NCI-H1436 treated with DMSO at 0.1 percent for 48 hours (cell line): ENCODE data around the gene RTN4.

Source experiments
- DNase-seq: peaks from one replicate; lab custom pipeline; 2025; lab: John Stamatoyannopoulos, UW

Gene RTN4

DNA sequence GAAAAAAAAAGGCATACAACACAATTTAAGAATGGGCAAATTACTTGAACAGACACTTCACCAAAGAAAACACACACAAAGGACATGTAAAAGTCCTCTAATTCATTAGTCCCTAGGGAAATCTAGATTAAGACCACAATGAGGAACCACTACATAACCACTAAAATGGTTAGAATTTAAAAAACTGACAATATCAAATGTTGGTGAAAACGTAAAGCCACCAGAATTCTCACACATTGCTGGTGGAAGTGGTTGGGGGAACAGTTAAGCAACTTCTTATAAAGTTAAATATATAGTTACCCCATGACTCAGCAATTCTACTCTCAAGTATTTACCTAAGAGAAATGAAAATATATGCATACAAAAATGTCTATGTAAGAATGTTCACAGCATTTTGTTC is 11.8 kb downstream of the RTN4 start:
- DNase-seq = no peak

DNA sequence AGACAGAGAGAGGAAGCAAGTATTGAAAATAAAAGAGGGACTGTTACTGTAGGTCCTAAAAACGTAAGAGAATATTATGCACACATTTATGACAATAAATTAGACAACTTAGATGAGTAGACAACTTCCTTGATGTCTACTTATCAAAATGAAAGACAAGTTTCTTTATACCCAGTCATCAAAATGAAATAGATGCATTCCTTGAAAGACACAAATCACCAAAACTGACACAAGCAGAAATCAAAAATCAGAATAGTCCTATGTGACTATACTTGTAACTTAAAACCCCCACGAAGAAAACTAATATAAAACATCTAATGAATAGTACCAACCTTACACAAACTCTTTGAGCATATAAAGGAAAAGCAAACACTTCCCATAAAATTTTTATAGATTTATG is 14.5 kb downstream of the RTN4 start:
- DNase-seq = no peak

DNA sequence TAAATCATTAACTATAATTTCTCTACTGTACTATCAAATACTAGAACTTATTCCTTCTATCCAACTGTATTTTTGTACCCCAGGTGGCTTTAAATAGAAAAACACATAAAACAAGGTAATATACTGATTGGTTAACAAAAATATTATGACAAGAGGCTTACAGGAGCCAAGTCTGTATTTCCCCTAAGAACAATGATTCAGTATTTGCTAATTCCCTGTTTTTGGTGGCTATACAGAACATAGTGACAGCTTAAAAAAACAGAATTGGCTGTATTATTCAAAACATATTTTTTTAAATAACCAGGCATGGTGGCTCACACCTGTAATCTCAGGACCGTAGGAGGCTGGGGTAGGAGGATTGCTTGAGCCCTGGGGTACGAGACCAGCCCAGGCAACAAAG is 16.3 kb downstream of the RTN4 start:
- DNase-seq = no peak

DNA sequence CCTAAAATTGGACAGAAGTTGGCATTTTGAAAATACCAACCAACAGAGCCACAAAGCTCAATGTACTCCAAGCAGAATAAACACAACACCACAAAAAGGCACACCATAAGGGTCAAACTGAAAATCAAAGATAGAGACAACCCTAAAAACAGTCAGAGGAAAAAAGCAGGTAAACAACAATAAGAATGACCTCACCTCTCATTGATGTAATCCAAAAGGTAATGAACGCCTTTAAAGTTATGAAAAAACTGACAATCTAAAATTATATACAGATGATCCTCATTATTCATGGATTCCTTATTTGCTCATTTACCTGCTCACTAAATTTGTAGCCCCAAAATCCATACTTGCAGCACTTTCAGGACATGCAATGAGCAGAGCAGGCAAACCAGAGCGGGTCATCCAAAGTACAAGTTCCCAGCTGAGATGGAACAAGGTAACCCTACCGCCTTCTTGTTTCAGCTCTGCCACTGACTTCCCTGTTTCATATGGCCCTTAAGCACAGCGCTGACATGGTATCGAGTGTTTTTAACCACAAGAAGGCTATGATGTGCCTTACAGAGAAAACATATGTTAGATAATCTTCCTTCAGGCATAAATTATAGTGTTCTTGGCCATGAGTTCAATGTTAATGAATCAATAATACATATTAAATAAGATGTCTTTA is 17.0 kb downstream of the RTN4 start:
- DNase-seq = no peak

DNA sequence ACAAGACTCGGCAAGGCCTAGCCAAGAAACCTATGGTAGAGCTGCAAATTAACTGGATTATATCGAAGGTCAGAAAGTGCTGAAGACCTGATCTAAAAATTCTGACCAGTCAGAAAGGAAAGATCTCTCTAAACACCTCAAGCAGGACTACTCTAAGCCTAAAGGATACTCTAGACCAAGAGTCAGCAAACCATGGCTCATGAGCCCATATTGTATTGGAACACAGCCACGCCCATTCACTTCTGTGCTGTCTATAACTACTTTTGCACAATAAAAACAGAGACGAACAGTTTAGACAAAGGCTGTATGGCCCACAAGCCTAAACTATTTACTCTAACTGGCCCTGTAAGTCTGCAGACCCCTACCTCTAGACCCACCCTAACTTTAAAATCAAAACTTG is 18.7 kb downstream of the RTN4 start:
- no peak for DNase-seq

DNA sequence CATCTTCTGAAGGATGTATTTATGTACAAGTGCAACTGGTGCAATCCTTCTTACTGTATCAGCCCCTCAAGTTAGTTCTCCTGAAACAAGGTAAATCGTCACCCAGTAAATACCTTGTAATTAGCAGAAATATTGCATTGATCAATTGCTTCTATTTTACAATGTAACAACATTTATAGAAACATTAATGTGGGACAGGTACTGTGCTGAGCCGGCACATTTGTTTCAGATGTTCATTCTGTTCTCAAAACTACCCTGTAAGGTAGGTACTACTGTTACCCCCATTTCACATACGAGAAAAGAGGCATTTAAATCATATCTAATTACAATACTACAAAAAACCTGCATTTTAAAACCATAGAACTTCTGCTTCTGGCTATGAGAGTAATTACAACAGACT is 19.5 kb downstream of the RTN4 start:
- no peak for DNase-seq

DNA sequence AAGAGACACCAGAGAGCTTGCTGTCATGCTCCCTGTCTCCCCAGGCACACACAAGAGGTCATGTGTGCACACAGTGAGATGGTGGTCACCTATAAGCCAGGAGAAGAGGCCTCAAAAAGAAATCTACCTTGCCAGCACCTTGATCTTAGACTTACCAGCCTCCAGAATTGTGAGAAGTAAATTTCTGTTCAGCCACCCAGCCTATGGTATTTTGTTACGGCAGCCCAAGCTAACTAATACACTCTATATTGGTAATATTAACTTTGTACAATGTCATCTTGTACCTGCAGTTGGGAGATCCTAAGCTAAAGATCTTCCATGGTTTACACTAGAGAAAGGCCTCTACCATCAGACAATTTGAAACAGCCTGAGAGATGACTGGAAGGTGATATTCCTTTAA is 21.2 kb downstream of the RTN4 start:
- no peak for DNase-seq

DNA sequence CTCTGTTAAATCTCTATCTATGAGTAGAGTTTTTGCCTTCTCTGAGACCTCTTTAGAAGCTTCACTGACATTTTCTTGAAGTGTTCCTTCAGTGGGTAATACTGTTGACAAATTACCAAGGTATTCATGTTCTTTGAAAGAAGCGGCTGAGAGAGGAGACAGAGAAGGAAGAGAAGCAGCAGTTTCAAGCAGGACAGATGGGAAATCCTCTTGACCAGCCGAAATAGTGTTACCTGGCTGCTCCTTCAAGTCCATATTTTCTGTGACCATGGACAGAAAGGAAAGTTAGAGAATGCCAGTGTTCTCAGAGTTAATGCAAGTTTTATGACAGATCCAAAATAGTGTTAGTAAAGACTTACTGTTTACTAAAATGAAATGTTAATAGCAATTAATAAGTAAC is 23.0 kb downstream of the RTN4 start:
- DNase-seq = no peak

DNA sequence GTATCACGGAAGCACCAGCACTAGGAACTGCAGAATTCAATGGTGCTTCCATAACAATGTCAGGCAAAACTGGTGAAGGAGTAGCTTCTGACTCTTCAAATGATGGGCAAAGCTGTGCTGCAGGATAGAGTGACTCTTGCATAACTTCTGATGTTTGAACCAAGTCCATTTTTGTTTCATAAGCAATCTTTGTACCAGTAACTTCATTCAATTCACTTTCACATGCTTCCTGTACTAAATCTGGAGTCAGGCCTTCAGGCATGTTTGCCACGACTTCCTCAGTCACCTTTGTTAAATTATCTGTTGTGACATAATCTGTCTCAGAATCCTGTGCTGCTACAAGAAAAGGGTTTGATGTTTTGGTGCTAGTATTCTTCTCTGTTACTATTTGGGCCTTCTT is 24.0 kb downstream of the RTN4 start:
- DNase-seq = no peak

DNA sequence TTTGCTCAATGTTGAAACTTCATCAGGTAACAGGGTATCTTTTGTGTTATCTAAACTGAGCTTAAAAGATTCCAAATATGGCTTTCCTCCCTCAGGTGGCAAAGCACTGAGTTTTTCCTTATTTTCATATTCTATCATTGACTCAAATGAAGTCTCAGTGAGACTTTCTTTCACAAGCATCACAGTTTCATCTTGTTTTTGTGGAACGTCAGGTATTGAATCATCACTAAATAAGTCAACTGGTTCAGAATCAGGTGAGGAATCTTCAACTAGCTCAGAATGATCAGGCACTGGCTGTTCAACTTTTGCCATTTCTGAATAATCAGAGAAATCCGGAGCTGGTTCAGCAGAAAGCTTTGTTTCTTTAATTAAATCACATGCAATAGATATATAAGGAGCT is 24.6 kb downstream of the RTN4 start:
- DNase-seq = no peak

DNA sequence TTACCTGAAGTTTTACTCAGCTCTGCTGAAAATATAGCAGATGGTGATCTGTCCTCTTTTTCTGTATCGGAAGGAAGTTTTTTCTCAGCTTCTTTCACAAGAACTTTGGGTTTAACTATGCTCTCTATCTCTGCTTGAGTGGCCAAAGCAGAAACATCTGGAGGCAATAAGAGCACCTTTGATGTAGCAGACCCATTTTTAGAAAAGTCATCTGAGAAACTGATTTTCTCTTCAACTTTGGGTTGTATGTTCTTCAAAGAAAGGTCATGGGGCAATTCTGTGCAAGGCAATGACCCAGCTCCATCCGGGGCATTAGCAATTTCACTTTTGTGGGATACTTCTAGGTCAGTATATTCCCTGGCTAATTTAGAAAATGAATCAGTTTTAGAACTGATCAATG is 25.2 kb downstream of the RTN4 start:
- DNase-seq = no peak

DNA sequence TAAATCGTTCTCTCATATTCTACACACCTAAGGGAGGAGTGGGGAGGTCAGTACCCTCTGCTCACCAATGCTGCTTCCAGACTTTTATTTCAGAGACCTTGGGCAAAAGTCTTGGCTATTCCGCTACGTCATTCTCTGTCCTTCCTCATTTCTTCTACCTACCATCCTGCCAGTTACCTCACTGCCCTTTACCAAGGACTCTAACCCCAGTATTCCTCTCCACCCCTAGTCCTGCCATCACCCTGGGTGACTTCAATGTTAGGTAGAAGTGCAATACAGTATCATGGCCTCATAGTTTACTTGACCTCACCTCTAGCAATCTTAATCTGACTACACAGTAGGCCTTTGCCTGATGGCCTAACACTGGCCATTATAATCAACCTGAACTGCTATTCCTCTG is 27.8 kb downstream of the RTN4 start:
- DNase-seq = no peak

DNA sequence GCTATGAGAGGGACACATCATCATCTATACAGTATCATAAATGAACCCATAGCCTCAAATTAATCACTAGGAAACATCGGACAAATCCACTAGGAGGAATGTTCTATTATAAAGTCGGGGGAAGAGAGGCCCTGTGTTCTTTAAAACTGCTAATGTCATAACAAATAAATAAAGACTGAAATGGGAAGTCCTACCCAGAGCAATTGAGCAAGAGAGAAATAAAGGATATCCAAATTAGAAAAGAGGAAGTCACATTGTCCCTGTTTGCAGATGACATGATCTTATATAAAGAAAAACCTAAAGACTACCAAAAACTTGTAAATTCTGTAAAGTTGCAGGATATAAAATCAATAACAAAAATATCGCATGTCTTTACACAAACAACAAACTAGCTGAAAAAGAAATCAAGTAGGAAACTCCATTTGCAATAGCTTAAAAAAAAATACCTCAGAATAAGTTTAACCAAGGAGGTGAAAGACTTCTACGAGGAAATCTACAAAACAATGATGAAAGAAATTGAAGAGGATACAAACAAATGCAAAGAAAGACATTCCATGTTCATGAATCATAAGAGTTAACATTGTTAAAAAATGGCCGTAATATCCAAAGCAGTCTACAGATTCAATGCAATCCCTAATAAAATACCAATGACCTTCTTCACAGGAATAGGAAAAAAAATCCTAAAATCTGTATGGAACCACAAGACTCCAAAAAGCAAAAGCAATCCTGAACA is 30.6 kb downstream of the RTN4 start:
- no peak for DNase-seq

DNA sequence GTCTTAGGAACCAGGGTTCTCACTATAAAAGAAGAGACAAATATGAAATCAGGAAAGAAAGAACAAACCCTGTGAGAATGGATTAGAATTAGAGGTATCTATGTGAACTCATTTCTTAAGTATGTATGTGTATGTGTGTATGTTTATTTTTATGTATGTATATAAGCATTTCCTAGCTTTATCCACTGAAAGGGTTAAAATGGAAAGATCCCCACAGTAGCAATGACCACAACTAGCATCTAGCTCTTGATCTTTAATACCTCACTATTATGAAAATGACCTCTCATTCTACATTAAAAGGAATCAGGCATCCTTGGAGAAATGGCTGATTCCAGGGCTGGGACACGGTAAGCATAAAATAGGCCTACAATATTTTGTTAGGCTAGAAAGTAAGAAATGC is 31.6 kb downstream of the RTN4 start:
- DNase-seq = no peak

DNA sequence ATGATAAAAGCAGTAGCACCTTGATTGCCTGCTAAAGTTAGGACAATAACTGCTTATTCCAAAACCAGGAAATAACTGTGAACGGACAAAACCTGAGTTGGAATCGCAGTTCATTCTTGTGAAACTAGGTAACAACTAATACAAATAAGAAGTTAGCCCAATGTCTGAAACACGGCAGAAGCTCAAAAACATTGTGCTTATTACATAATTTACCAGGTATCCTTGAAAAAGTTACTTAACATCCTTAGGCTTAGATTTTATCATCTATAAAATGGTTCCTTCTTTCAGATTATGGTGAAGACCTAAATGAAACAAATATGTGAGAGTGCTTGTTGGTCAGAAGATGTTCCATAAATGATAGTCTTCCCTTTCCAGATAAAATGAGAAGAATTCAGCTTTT is 32.4 kb downstream of the RTN4 start:
- no peak for DNase-seq

DNA sequence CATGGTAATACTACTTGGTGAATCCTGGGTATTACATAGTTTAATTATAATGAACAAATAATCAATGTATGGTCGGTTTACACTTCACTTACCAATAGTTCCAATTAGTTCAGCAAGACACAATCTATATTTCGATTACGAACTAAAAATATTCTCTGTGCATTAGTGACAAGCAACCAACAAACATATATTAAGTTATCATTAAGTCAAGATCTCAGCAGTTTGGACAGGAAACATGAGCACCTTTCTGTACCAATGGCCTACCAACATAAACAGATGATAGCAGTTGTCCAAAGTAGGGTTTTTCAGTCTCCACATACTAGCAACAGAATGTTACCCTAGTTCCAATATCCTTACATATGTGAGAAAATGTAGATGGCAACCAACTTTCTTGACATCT is 32.8 kb downstream of the RTN4 start:
- DNase-seq = no peak

DNA sequence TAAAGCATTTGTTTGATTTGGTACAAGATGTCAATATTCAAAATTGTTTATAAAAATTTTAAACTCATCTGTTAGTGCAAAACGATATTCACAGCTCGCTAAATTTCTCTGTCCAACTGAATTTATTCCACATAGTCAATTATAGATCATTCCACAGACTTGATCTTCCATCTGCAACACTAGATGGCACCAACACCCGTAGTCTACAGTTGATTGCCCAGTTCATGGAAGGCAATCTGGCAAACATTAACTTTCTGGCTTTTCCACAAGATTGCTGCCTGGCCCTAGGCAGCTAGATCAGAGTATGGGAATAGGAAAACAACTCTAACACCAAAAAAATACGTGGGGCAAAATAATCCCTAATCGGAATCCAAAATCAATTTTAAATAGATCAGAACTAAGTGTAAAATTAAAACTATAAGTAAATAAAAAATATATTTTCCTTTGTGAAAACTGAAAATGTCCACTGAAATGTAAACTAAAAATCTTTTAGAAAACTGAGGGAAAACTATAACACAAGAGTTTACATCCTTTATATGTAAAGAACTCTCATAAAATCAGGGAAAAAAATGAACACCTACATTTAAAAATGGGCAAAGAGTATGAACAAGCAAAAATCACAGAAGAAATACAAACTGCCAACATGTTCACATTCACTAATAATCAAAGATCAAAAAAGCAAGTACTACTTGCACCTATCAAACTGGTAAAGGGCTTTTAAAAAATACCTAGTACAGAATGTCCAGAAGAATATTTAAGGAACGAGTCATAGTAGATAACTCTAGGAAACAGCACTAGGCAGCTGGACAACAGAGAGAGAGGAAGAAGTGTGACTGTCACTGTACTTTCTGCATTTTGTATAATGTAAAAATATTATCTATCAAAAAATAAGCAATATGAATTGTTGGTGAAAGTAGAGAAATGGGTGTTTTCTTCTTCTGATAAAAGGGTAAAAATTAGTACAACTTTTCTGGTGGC is 35.0 kb downstream of the RTN4 start:
- no peak for DNase-seq

DNA sequence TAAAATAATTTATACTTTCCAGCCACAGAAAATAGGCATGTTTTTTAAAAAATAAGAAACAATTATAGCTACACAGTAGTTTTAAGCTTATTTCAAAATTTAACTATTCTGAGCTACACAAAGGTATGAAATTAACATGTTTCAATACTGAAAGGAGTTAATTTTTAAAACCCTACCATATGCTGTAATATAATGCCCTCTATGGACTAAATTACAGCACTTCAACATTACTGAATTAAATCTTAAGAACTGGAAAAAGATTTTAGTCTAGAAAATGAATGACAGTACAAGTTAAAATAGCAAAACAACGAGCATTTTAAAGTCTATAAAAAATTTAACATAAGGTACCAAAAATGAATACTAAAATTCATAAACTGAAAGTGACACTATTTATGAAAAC is 36.3 kb downstream of the RTN4 start:
- DNase-seq = no peak

DNA sequence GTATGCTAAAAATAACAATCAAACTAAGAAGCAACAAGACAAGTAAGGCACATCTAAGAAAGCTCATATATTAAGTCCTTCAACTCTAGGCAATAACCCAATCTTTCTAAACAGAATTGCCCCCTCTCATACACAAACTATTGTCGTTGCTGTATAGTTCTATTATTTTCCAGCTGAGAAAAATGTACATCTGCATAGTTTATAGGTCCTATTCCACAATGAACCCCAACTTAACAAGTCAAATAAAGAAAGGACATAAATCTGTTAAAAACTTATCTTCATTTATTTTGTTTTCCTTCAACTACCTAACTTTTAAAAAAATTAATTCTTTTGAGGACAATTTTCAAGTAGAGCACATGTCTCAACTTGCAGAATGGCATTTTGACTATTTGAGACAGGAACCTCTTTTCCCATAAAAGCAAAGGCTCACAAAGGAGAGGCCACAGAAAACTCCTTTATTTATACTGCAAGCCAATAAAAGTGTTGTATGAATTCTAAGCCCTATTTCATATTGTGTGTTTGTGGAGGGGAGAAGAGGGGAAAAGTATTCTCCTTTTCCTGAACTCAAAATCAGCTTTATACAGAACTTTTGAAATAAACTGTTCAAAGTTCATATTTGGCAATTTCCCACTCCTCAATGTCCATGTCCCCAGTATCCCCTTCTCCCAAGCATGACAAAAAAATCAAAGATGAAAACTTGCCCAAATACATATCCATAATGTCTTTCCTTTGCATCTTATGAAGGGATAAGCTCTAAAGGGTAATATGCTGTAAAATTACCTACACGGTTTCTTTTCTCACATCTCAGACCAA is 37.4 kb downstream of the RTN4 start:
- DNase-seq = no peak

DNA sequence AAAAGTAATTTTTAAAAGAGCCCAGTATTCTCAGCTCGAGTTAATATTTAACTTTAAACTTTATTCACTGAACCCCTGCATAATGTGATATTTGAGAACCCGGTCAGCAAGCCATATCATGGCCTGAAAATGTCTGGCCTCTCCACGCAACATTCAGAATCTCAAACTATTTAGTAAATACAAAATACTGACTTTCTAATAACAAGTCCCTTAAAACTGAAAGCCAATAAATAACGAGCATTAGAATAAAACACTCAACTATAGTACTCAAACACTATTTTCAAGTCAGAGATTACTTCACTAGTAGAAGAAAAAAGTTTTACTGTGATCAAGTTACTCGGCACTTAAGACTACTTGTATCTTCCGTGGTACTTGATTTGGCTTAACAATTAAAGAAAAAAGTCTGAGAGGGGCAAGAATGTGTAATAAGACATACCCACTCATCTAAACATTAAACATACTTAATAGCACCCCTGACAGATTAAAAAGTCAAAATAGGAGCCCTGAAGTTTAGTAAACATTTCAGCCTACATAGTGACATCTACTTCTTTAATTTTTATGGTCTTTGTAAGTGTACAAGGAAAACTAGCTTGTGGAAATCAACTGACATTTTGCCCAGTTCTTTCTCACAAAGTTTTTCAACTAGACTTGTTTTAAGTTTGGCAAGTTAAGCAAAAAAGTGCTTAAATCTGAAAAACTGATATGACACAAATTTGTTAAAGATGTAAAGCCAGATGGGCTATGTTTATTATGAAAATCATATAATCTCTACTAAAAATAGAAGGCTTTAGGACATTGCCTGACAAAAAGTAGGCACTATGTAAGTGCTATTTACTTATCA is 38.2 kb downstream of the RTN4 start:
- DNase-seq = no peak

DNA sequence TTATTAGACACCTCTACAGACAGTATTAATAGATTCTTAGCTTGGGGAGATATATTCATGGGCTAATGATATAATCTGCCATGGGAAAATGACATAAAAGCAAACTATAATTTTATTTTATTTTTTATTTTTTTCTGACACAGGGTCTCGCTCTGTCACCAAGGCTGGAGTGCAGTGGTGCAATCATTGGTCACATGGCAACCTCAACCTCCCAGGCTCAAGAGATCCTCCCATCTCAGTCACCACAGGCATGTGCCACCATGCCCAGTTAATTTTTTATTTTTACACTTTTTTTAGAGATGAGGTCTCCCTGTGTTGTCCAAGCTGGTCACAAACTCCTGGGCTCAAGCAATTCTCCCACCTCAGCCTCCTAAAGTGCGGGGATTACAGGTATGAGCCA is 39.3 kb downstream of the RTN4 start:
- DNase-seq = no peak
